VCaP (cell line): ENCODE measurements around the gene ZFHX3.
A peak's percentile ranks its signal among the peaks of the same experiment; 100 is the strongest.

Experiments used
- H3K27ac ChIP-seq: fragments of 450-650 bp; 2 replicates; pipeline ENCODE4 v1.5.1; 2017
- CTCF ChIP-seq: fragments of 450-650 bp; conservative IDR thresholded peaks from 2 replicates; pipeline ENCODE4 v1.5.1; 2017; ENCODE audit warnings: mild to moderate bottlenecking, moderate library complexity

Gene ZFHX3

GRCh38 chr16:73022534-73022933, 25.4 kb downstream of the ZFHX3 start:
- no peak for TF ChIP-seq CTCF
- no peak overlapping the region for H3K27ac ChIP-seq

GRCh38 chr16:73021866-73022495, 25.9 kb downstream of the ZFHX3 start:
- no peak for TF ChIP-seq CTCF
- H3K27ac ChIP-seq: 0 out of 2 replicates have a peak overlapping the region, but pooled peaks have one; percentile 58

- TF ChIP-seq CTCF: no peak
- H3K27ac ChIP-seq: peak overlapping the region; percentile 58
Measured at GRCh38 chr16:73020409-73020884, 27.5 kb downstream of the ZFHX3 start.

- no peak for TF ChIP-seq CTCF
- peak overlapping the region; percentile 58 for H3K27ac ChIP-seq
Measured at GRCh38 chr16:73019457-73020362, 28.2 kb downstream of the ZFHX3 start.

- no peak for TF ChIP-seq CTCF
- peak overlapping the region; percentile 58; the same call in 1 of the 2 replicates for H3K27ac ChIP-seq
Measured at GRCh38 chr16:73018821-73019456, 29.0 kb downstream of the ZFHX3 start.

GRCh38 chr16:73017321-73017720, 30.6 kb downstream of the ZFHX3 start:
- TF ChIP-seq CTCF: no peak
- H3K27ac ChIP-seq: no peak overlapping the region

- no peak overlapping the region for H3K27ac ChIP-seq
- no peak for TF ChIP-seq CTCF
Measured at GRCh38 chr16:73016488-73016830, 31.5 kb downstream of the ZFHX3 start.
